Measurements from ENCODE around the gene FAM50B.

Gene FAM50B

GRCh38 chr6:3873051-3873450 lies 23.9 kb downstream of the FAM50B start:
- DNase-seq (ENCODE audit: low spot score) = no peak

- DNase-seq (ENCODE audit: low spot score) = no peak
These were observed 24.9 kb downstream of the FAM50B start for GRCh38 chr6:3874069-3874468.

- DNase-seq (ENCODE audit: low spot score) = no peak
These were observed 26.3 kb downstream of the FAM50B start for GRCh38 chr6:3875486-3875885.

GRCh38 chr6:3876101-3876500 lies 26.9 kb downstream of the FAM50B start:
- no peak for DNase-seq (ENCODE audit: low spot score)

- DNase-seq (ENCODE audit: low spot score) = no peak
These were observed 27.7 kb downstream of the FAM50B start for GRCh38 chr6:3876866-3877265.

- DNase-seq (ENCODE audit: low spot score) = no peak
These were observed 29.0 kb downstream of the FAM50B start for GRCh38 chr6:3878048-3878666.

- DNase-seq (ENCODE audit: low spot score) = no peak
These were observed 30.2 kb downstream of the FAM50B start for GRCh38 chr6:3879194-3879952.

GRCh38 chr6:3881711-3882421 lies 32.7 kb downstream of the FAM50B start:
- DNase-seq (ENCODE audit: low spot score) = no peak

GRCh38 chr6:3882431-3882830 lies 33.3 kb downstream of the FAM50B start:
- DNase-seq (ENCODE audit: low spot score) = no peak

- DNase-seq (ENCODE audit: low spot score) = no peak
These were observed 33.7 kb downstream of the FAM50B start for GRCh38 chr6:3882866-3883265.

GRCh38 chr6:3884007-3884745 lies 35.0 kb downstream of the FAM50B start:
- no peak for DNase-seq (ENCODE audit: low spot score)

GRCh38 chr6:3885262-3886036 lies 36.3 kb downstream of the FAM50B start:
- DNase-seq (ENCODE audit: low spot score) = no peak

GRCh38 chr6:3887150-3887700 lies 38.1 kb downstream of the FAM50B start:
- DNase-seq (ENCODE audit: low spot score) = no peak

- no peak for DNase-seq (ENCODE audit: low spot score)
These were observed 39.2 kb downstream of the FAM50B start for GRCh38 chr6:3888153-3888957.

- no peak for DNase-seq (ENCODE audit: low spot score)
These were observed 40.9 kb downstream of the FAM50B start for GRCh38 chr6:3890047-3890446.

- no peak for DNase-seq (ENCODE audit: low spot score)
These were observed 42.7 kb downstream of the FAM50B start for GRCh38 chr6:3891883-3892282.

- DNase-seq (ENCODE audit: low spot score) = no peak
These were observed 43.4 kb downstream of the FAM50B start for GRCh38 chr6:3892603-3893002.

GRCh38 chr6:3893487-3893886 lies 44.3 kb downstream of the FAM50B start:
- DNase-seq (ENCODE audit: low spot score) = no peak

- DNase-seq (ENCODE audit: low spot score) = no peak
These were observed 44.7 kb downstream of the FAM50B start for GRCh38 chr6:3893917-3894316.

GRCh38 chr6:3894590-3895311 lies 45.6 kb downstream of the FAM50B start:
- DNase-seq (ENCODE audit: low spot score) = no peak

All from HuH-7.5 (cell line).